ENCODE measurements around the gene CASK.

Gene CASK

GRCh38 chrX:41558531-41558930, 364.8 kb downstream of the CASK start:
- Histone ChIP-seq H3K9me3 (ENCODE audit: control insufficient read depth, insufficient read depth, low read length) (no peaks in the 10 kb centered on the region), H3K27me3 (ENCODE audit: control insufficient read depth, low read length) (no peaks in the 10 kb centered on the region), H3K4me1 (ENCODE audit: control insufficient read depth, low read length) (peaks cover 16% of the 10 kb centered on the region), H3K4me2 (ENCODE audit: low read length) (no peak overlapping the region), H3F3A (ENCODE audit: control insufficient read depth, insufficient read depth) (no peaks in the 10 kb centered on the region), H3K9me2 (replicated peaks; ENCODE audit: control insufficient read depth, low read length) (no peaks in the 10 kb centered on the region), H3K36me3 (ENCODE audit: control insufficient read depth, low read length) (no peaks in the 10 kb centered on the region), H3K4me3 (ENCODE audit: low read length) (no peak overlapping the region), H4K20me1 (ENCODE audit: control insufficient read depth, insufficient read depth, low read depth, low read length) (no peaks in the 10 kb centered on the region), H3K27ac (ENCODE audit: low read depth, low read length) (no peak overlapping the region), H3K79me2 (ENCODE audit: control insufficient read depth, low read length) (no peaks in the 10 kb centered on the region)
- TF ChIP-seq CTCF (IDR thresholded peaks at IDR 0.05; ENCODE audit: low read depth, low read length, poor library complexity, severe bottlenecking) (peak; percentile 44), EZH2phosphoT487 (IDR thresholded peaks at IDR 0.05; ENCODE audit: borderline replicate concordance, low read length) (no peak)

GRCh38 chrX:41556958-41557357, 366.4 kb downstream of the CASK start:
- TF ChIP-seq CTCF (IDR thresholded peaks at IDR 0.05; ENCODE audit: low read depth, low read length, poor library complexity, severe bottlenecking) (no peak), EZH2phosphoT487 (IDR thresholded peaks at IDR 0.05; ENCODE audit: borderline replicate concordance, low read length) (no peak)
- Histone ChIP-seq H3K4me1 (ENCODE audit: control insufficient read depth, low read length) (peaks cover 16% of the 10 kb centered on the region), H3K27me3 (ENCODE audit: control insufficient read depth, low read length) (no peaks in the 10 kb centered on the region), H3K36me3 (ENCODE audit: control insufficient read depth, low read length) (no peaks in the 10 kb centered on the region), H3K27ac (ENCODE audit: low read depth, low read length) (no peak overlapping the region), H3K9me3 (ENCODE audit: control insufficient read depth, insufficient read depth, low read length) (no peaks in the 10 kb centered on the region), H3F3A (ENCODE audit: control insufficient read depth, insufficient read depth) (no peaks in the 10 kb centered on the region), H3K4me3 (ENCODE audit: low read length) (no peak overlapping the region), H4K20me1 (ENCODE audit: control insufficient read depth, insufficient read depth, low read depth, low read length) (no peaks in the 10 kb centered on the region), H3K4me2 (ENCODE audit: low read length) (no peak overlapping the region), H3K79me2 (ENCODE audit: control insufficient read depth, low read length) (no peaks in the 10 kb centered on the region), H3K9me2 (replicated peaks; ENCODE audit: control insufficient read depth, low read length) (no peaks in the 10 kb centered on the region)

- no peaks in the 10 kb centered on the region for H3K79me2 ChIP-seq (ENCODE audit: control insufficient read depth, low read length)
- H3K27me3 ChIP-seq (ENCODE audit: control insufficient read depth, low read length), result no peaks in the 10 kb centered on the region
- no peak overlapping the region for H3K4me3 ChIP-seq (ENCODE audit: low read length)
- H3K9me2 ChIP-seq (replicated peaks; ENCODE audit: control insufficient read depth, low read length), result no peaks in the 10 kb centered on the region
- H4K20me1 ChIP-seq (ENCODE audit: control insufficient read depth, insufficient read depth, low read depth, low read length), result no peaks in the 10 kb centered on the region
- no peak overlapping the region for H3K4me2 ChIP-seq (ENCODE audit: low read length)
- H3F3A ChIP-seq (ENCODE audit: control insufficient read depth, insufficient read depth), result no peaks in the 10 kb centered on the region
- no peaks in the 10 kb centered on the region for H3K9me3 ChIP-seq (ENCODE audit: control insufficient read depth, insufficient read depth, low read length)
- TF ChIP-seq CTCF (IDR thresholded peaks at IDR 0.05; ENCODE audit: low read depth, low read length, poor library complexity, severe bottlenecking), result no peak
- TF ChIP-seq EZH2phosphoT487 (IDR thresholded peaks at IDR 0.05; ENCODE audit: borderline replicate concordance, low read length), result no peak
- peaks cover 6% of the 10 kb centered on the region for H3K4me1 ChIP-seq (ENCODE audit: control insufficient read depth, low read length)
- H3K36me3 ChIP-seq (ENCODE audit: control insufficient read depth, low read length), result no peaks in the 10 kb centered on the region
- no peak overlapping the region for H3K27ac ChIP-seq (ENCODE audit: low read depth, low read length)
These were observed 369.7 kb downstream of the CASK start for GRCh38 chrX:41553688-41554087.

- Histone ChIP-seq H3K27ac (ENCODE audit: low read depth, low read length) (no peak overlapping the region), H4K20me1 (ENCODE audit: control insufficient read depth, insufficient read depth, low read depth, low read length) (no peaks in the 10 kb centered on the region), H3K9me2 (replicated peaks; ENCODE audit: control insufficient read depth, low read length) (no peaks in the 10 kb centered on the region), H3K79me2 (ENCODE audit: control insufficient read depth, low read length) (no peaks in the 10 kb centered on the region), H3K9me3 (ENCODE audit: control insufficient read depth, insufficient read depth, low read length) (no peaks in the 10 kb centered on the region), H3K4me2 (ENCODE audit: low read length) (no peak overlapping the region), H3K36me3 (ENCODE audit: control insufficient read depth, low read length) (no peaks in the 10 kb centered on the region), H3K27me3 (ENCODE audit: control insufficient read depth, low read length) (no peaks in the 10 kb centered on the region), H3F3A (ENCODE audit: control insufficient read depth, insufficient read depth) (no peaks in the 10 kb centered on the region), H3K4me3 (ENCODE audit: low read length) (no peak overlapping the region), H3K4me1 (ENCODE audit: control insufficient read depth, low read length) (no peaks in the 10 kb centered on the region)
- TF ChIP-seq CTCF (IDR thresholded peaks at IDR 0.05; ENCODE audit: low read depth, low read length, poor library complexity, severe bottlenecking) (no peak), EZH2phosphoT487 (IDR thresholded peaks at IDR 0.05; ENCODE audit: borderline replicate concordance, low read length) (no peak)
These were observed 374.9 kb downstream of the CASK start for GRCh38 chrX:41548411-41548810.
